HepG2 (cell line): ENCODE results near the gene BCAR3. TPM values are rescaled to one million over a fixed set of nuclear protein-coding genes. Genes with fewer than 3 reads are reported as not detected.

ENCODE experiments used
- ATAC-seq: fragments of 200-7000 bp; cut with Tn5 transposase; 3 replicates; pipeline ENCODE4 v1.9.1; 2020; ENCODE audit warnings: mild to moderate bottlenecking, moderate library complexity
- BruUV-seq: library from RNA; stranded (reverse); fragments of 400-500 nt; replicated peaks from 2 replicates; lab custom pipeline; 2021; lab: Mats Ljungman, UMichigan
- CTCF ChIA-PET: fragments of 300-600 bp; formaldehyde crosslinking; extraction: SDS; loops from one replicate; lab custom pipeline; 2021; ENCODE audit warnings: low total read pairs, inconsistent platforms, low intra/inter-chr PET ratio; lab: Yijun Ruan, JAX
- POLR2A ChIA-PET: fragments of 350-600 bp; sonication (Branson Sonifier 250); formaldehyde crosslinking; loops from one replicate; lab custom pipeline; 2020; ENCODE audit warnings: antibody characterized with exemption, inconsistent platforms; lab: Yijun Ruan, JAX
- DNase-seq: peaks from one replicate; pipeline ENCODE4 v3.0.0-alpha.2; 2015; ENCODE audit warnings: low spot score
- FAIRE-seq: peaks from 3 replicates; lab custom pipeline; 2011; peaks lifted over from hg19 to GRCh38; lab: Jason Lieb, UNC
- H2AFZ ChIP-seq: one replicate; pipeline ENCODE4 v1.6.1; 2011; ENCODE audit warnings: low read length, inconsistent platforms
- H3K27ac ChIP-seq: fragments of 300-600 bp; 3 replicates; pipeline ENCODE4 v1.8.0; 2011; ENCODE audit warnings: mixed run types, mild to moderate bottlenecking, mixed read lengths, low read length, inconsistent platforms; ENCODE audit not compliant: insufficient read depth; ENCODE audit errors: extremely low read length
- H3K27me3 ChIP-seq, 2 experiments: fragments of 200-600 bp in 1 of 2; 2 replicates in 1 of 2; 3 replicates in 1 of 2; pipeline versions ENCODE4 v1.6.0 to v1.8.0; 2011; ENCODE audit warnings: low read length in 2 of 2, mild to moderate bottlenecking in 2 of 2, moderate library complexity in 2 of 2, inconsistent platforms in 1 of 2; ENCODE audit not compliant: insufficient read depth in 2 of 2, control insufficient read depth in 1 of 2
- H3K36me3 ChIP-seq, 2 experiments: fragments of 200-600 bp in 1 of 2; replicated peaks in 1 of 2; 2 replicates in 1 of 2; 3 replicates in 1 of 2; pipeline versions ENCODE4 v1.5.1 to v1.8.0; 2011; ENCODE audit warnings: low read length in 2 of 2, inconsistent platforms in 1 of 2; ENCODE audit not compliant: insufficient read depth in 2 of 2, control insufficient read depth in 1 of 2
- H3K4me1 ChIP-seq: 2 replicates; pipeline ENCODE4 v1.5.1; 2012; ENCODE audit warnings: low read length, inconsistent platforms; ENCODE audit not compliant: insufficient read depth
- H3K4me2 ChIP-seq: 2 replicates; pipeline ENCODE4 v1.6.0; 2011; ENCODE audit warnings: low read depth, low read length, inconsistent platforms
- H3K4me3 ChIP-seq, 3 experiments: fragments of 200-600 bp in 1 of 3; sonication (generic), shearing (Covaris generic) in 1 of 3; replicated peaks in 1 of 3; 2 replicates each; pipeline ENCODE4 v1.5.1; 2011 to 2016; ENCODE audit warnings: low read length in 3 of 3, inconsistent platforms in 2 of 3, low read depth in 2 of 3, mild to moderate bottlenecking in 2 of 3, control low read depth in 1 of 3, mixed read lengths in 1 of 3; ENCODE audit not compliant: insufficient read depth in 1 of 3
- H3K79me2 ChIP-seq: one replicate; pipeline ENCODE4 v1.6.1; 2011; ENCODE audit warnings: low read length, inconsistent platforms; ENCODE audit not compliant: insufficient read depth
- H3K9ac ChIP-seq: 2 replicates; pipeline ENCODE4 v1.6.0; 2011; ENCODE audit warnings: mild to moderate bottlenecking, low read depth, low read length, inconsistent platforms; ENCODE audit not compliant: insufficient read depth
- H3K9me3 ChIP-seq: 2 replicates; pipeline ENCODE4 v1.5.1; 2012; ENCODE audit warnings: mild to moderate bottlenecking, low read length
- H4K20me1 ChIP-seq: 2 replicates; pipeline ENCODE4 v1.6.0; 2011; ENCODE audit warnings: inconsistent platforms, mild to moderate bottlenecking, low read length, moderate library complexity; ENCODE audit not compliant: insufficient read depth
- FIP1L1 ChIP-seq: fragments of 200-400 bp; formaldehyde crosslinking; IDR thresholded peaks from 2 replicates; pipeline ENCODE4 v1.6.1; 2018; ENCODE audit warnings: low read depth, mild to moderate bottlenecking, low read length, moderate library complexity, borderline replicate concordance; ENCODE audit not compliant: insufficient read depth
- GTF2F1 ChIP-seq: fragments of 150-350 bp; IDR thresholded peaks from 2 replicates; pipeline ENCODE4 v1.6.1; 2014; ENCODE audit warnings: low read length
- HOMEZ ChIP-seq: IDR thresholded peaks from 2 replicates; pipeline ENCODE4 v1.6.1; 2016; ENCODE audit warnings: low read depth
- PAWR ChIP-seq: sonication (generic); formaldehyde crosslinking; IDR thresholded peaks from 2 replicates; pipeline ENCODE4 v1.4.0; 2020; ENCODE audit warnings: missing genetic modification reagents, mild to moderate bottlenecking, borderline replicate concordance
- RAD21 ChIP-seq: fragments of 450-650 bp; formaldehyde crosslinking; IDR thresholded peaks from 2 replicates; pipeline ENCODE4 v1.5.0; 2020; ENCODE audit warnings: mild to moderate bottlenecking
- ZBTB46 ChIP-seq: sonication (generic); formaldehyde crosslinking; IDR thresholded peaks from 2 replicates; pipeline ENCODE4 v1.4.0; 2020; ENCODE audit warnings: mild to moderate bottlenecking, missing genetic modification reagents, borderline replicate concordance
- ZMYM2 ChIP-seq: sonication (generic); formaldehyde crosslinking; IDR thresholded peaks from 2 replicates; pipeline ENCODE4 v1.8.0; 2022; ENCODE audit warnings: mild to moderate bottlenecking, missing genetic modification reagents
- ZNF121 ChIP-seq: sonication (generic); formaldehyde crosslinking; IDR thresholded peaks from 2 replicates; pipeline ENCODE4 v1.5.0; 2020; ENCODE audit warnings: mild to moderate bottlenecking, missing genetic modification reagents
- WGBS: methylation state at CpG from one replicate; pipeline ENCODE4 v1.1.6; 2017; ENCODE audit warnings: low lambda C conversion rate; 5-methylcytosine and 5-hydroxymethylcytosine counted together
- in situ Hi-C: cut with HindIII; loops from 2 replicates; pipeline ENCODE4 v1.10.0; 2017; ENCODE audit warnings: low pct_unique_long_range_greater_than_20kb; ENCODE audit not compliant: extremely low pct_ligation_motif_present
- intact Hi-C: fragments of 100-400 bp; cut with micrococcal nuclease; formaldehyde crosslinking; loops from one replicate; pipeline ENCODE4 v1.10.0; 2022; ENCODE audit not compliant: unreplicated experiment
- polyA plus RNA-seq, 8 experiments: library from polyadenylated mRNA; depleted of rRNA in 3 of 8; stranded (reverse) in 7 of 8; unstranded in 1 of 8; fragments of >200 nt; fragmentation: Illumina TruSeq in 4 of 8; extraction: Trizol in 4 of 8; gene quantifications; 2 replicates each; pipeline versions ENCODE4 v1.2.1 to v1.2.3, GENCODE V29; 2011 to 2016; ENCODE audit warnings: low read depth in 4 of 8, missing spikeins in 1 of 8, mixed read lengths in 1 of 8; ENCODE audit not compliant: insufficient read depth in 1 of 8
- total RNA-seq, 5 experiments: library from RNA; depleted of rRNA; stranded (reverse); fragments of >200 nt; fragmentation: Illumina TruSeq; extraction: Trizol; gene quantifications; 2 replicates each; pipeline ENCODE4 v1.2.3, GENCODE V29; 2016; ENCODE audit warnings: low read depth in 1 of 5
- TF ChIP-seq, protein P1 (sequence below): sonication (generic); formaldehyde crosslinking; IDR thresholded peaks from 2 replicates; pipeline ENCODE4 v1.8.0; 2022; ENCODE audit warnings: missing genetic modification reagents, mild to moderate bottlenecking, inconsistent platforms, borderline replicate concordance

BCAR3 gene
- total and polyA plus RNA-seq, 2 of the 13 experiments (the other 11 are each of a cell fraction or from before 2014, with no cell fraction given), result 3.6 to 4.8 TPM

DNA sequence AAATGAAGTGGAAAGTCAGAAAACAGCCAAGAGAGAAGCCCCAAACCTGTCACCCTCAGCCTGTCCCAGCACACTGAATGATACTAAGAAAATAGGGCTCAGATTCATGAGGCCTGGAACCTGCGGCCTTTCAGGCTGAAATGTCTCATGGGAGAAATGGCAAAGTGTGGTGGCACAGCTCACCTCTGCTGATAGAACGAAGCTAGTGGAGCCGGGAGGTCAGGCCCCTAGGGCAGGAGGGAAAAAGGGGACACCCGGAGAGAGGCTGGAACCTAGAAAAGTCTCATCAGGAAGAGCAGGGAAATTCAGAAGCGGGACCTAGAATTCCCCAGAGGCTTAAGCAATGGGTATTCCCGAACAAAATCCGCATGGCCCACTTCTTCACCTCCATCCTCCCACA lies 107.1 kb downstream of the BCAR3 start:
- no peaks in the 10 kb centered on the region for H3K27me3 ChIP-seq
- no peak overlapping the region for H3K4me3 ChIP-seq
- H3K4me2 ChIP-seq, result no peak overlapping the region
- BruUV-seq, result no TSS peak
- intact Hi-C loops (no loop called here), in situ Hi-C loops (no loop called here)
- H3K27ac ChIP-seq, result no peak overlapping the region
- FAIRE-seq (no peak), ATAC-seq (no peak), DNase-seq (no peak)
- H3K36me3 ChIP-seq, result peaks cover 5 to 24% of the 10 kb centered on the region in 2 experiments
- H3K9ac ChIP-seq, result no peak overlapping the region
- no peak overlapping the region for H2AFZ ChIP-seq
- WGBS, result 96% methylated on average over 7 of the region's 7 CpGs
- no peaks in the 10 kb centered on the region for H4K20me1 ChIP-seq
- no peaks in the 10 kb centered on the region for H3K9me3 ChIP-seq
- POLR2A ChIA-PET, result interaction anchor here (1.2 kb wide), 1 partner anchor 43 kb away, joined by 4 read pairs; no protein-coding TSS in a partner anchor
- CTCF ChIA-PET, result no interaction called here
- TF ChIP-seq ZMYM2 (CRISPR knock-in tag) (no peak), HOMEZ (CRISPR knock-in tag) (no peak), PAWR (CRISPR knock-in tag) (no peak), ZBTB46 (CRISPR knock-in tag) (no peak), FIP1L1 (no peak), RAD21 (no peak), GTF2F1 (no peak), ZNF121 (CRISPR knock-in tag) (no peak)
- TF ChIP-seq, protein P1, sequence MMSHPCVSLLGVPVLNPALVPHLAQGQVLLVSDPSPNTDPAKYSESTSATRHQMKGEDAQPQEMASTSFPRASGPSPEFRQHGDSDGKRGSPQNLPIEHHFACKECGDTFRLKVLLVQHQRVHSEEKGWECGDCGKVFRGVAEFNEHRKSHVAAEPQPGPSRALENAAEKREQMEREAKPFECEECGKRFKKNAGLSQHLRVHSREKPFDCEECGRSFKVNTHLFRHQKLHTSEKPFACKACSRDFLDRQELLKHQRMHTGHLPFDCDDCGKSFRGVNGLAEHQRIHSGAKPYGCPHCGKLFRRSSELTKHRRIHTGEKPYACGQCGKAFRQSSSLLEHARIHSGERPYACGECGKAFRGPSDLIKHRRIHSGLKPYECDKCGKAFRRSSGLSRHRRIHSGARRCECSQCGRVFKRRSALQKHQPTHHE (CRISPR knock-in tag), result no peak
- TF ChIP-seq, all 625 proteins: peak for 0
- peaks cover 8% of the 10 kb centered on the region for H3K4me1 ChIP-seq
- H3K79me2 ChIP-seq, result no peaks in the 10 kb centered on the region
